Stimulated activated effector memory CD8-positive, alpha-beta T cell treated with anti-CD3 and anti-CD28 coated beads, Interleukin-12 subunit alpha, Interleukin-12 subunit beta, amount 100 ng/mL, for 72 hours (primary cell): Measurements from ENCODE around the gene GAK.

Experiments
- ATAC-seq: fragments of 150-1000 bp; cut with Tn5 transposase; 2 replicates; pipeline ENCODE4 v1.10.0; 2021
- DNase-seq, 2 donors: peaks; one replicate each; pipeline ENCODE4 v3.0.0; 2021 to 2022; ENCODE audit warnings: low spot score in 2 of 2
- H3K27ac Mint-ChIP-seq: one replicate; pipeline ENCODE4 v1.8.0; 2022; ENCODE audit warnings: mild to moderate bottlenecking, mixed read lengths
- H3K36me3 Mint-ChIP-seq: one replicate; pipeline ENCODE4 v1.8.0; 2022; ENCODE audit warnings: mild to moderate bottlenecking, mixed read lengths
- H3K4me1 Mint-ChIP-seq: one replicate; pipeline ENCODE4 v1.8.0; 2022; ENCODE audit warnings: mixed read lengths
- H3K4me3 Mint-ChIP-seq: one replicate; pipeline ENCODE4 v1.8.0; 2022; ENCODE audit warnings: mild to moderate bottlenecking, mixed read lengths
- H3K9me3 Mint-ChIP-seq: one replicate; pipeline ENCODE4 v1.8.0; 2022; ENCODE audit warnings: mixed read lengths

The GAK gene

DNA sequence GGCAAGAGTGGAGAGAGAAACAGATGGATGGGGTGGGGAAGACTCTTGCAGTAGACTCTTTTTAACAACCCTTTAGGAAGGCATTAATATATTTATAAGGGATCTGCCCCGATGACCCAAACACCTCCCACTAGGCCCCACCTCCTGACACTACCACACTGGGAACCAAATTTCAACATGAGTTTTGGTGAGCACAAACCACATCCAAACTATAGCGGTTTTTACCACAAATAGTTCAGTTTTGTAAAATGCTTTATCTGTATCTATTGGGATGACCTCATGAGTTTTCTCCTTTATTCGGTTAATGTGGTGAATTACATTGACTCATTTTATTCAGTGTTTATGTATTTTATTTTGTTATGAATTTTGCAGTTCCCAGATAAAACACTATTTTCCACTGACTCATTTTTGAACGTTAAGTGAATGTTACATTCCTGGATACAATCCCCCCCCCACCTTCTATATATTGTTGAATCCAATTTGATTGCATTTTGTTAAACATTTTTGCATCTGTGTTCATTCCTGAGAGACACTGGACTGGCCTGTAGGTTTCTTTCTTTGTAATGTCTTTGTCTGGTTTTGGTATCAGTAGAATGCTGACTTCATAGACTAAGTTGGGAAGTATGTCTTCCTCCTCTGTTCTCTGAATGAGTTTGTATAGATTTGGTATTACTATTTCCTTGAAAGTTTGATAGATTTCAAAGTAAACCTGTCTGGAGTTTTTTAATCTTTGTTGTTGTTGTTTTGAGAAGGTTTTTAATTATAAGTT, 92.3 kb downstream of the GAK start:
- H3K4me3 Mint-ChIP-seq = no peak overlapping the region
- ATAC-seq = peak; percentile 91

DNA sequence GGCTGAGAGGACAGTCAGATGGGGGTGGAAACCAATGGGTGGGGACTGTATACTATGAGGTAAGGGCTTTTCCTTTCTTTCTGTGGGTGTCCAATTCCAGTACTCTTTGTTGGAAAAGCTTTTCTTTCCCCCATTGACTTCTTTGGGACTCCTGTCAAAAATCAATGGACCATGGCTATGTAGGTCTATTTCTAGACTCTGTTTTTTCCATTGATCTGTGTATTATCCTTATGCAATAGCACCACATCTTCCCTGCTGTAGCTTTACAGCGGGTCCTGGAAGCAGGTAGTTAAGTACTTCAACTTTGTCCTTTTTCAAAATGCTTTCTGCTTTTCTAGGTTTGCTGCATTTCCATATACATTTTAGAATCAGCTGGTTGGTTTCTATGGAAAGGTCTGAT, 94.3 kb downstream of the GAK start:
- Mint-ChIP-seq H3K4me1 (peaks cover 20% of the 10 kb centered on the region), H3K9me3 (peaks cover 9% of the 10 kb centered on the region), H3K4me3 (no peak overlapping the region), H3K27ac (no peak overlapping the region), H3K36me3 (peaks cover 10% of the 10 kb centered on the region)
- DNase-seq (no peak), ATAC-seq (no peak)

More for the DNA sequence above, 92.3 kb downstream of the GAK start:
- DNase-seq = no peak
- H3K36me3 Mint-ChIP-seq = peaks cover 12% of the 10 kb centered on the region
- peak overlapping the region; percentile 53 for H3K27ac Mint-ChIP-seq
- H3K9me3 Mint-ChIP-seq = peaks cover 9% of the 10 kb centered on the region
- peaks cover 11% of the 10 kb centered on the region for H3K4me1 Mint-ChIP-seq

DNA sequence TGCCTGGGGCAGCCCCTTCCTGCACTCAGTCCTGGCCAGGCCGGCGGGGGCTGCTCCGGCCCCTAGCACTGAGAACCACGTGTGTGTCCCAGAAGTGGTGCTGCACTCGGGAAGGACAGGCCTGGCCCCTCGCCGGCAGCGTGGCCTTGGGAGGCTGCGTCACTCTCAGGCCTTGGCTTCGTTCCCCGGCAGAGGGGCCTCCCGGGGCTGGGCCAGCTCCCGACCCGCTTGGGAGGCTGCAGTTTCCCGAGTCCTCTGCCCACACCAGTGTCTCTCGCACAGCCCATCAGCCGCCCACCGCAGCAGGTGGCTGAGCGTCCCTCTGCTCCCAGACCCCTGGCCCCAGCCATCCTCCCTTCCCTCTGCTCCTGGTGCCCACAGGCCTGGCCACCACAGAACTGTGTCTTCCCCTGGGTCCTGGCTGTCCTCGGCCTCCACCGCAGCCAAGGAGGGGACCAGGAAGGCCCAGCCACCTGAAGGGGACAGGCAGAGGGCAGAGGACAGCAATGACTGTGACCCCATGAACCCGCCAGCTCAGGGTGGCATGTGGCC, 95.3 kb downstream of the GAK start:
- Mint-ChIP-seq H3K9me3 (peaks cover 6% of the 10 kb centered on the region), H3K27ac (no peak overlapping the region), H3K36me3 (peaks cover 3% of the 10 kb centered on the region), H3K4me3 (no peak overlapping the region), H3K4me1 (peaks cover 22% of the 10 kb centered on the region)
- ATAC-seq (no peak), DNase-seq (no peak)

DNA sequence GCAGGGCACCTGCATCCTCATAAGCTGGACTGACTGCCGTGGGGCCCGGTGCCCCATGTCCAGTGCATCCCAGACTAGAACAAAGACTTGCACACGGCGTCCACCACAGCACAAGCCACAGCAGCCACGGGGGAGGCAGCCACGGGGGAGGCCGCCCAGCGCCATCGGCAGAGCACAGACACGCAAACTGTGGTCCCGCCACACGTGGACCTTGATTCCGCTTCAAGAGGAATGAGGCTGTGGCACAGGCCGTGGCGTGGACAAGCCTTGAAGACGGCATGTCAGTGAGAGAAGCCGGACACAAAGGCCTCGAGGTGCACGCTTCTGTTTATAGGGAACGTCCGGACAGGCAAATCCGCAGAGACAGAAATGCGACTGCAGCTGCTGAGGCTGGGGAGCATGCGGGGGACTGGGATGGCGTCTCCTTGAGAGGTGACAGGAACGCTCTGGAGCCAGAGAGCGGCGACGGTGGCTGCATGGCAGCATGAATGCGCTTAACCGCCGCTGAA, 96.1 kb downstream of the GAK start:
- Mint-ChIP-seq H3K27ac (no peak overlapping the region), H3K36me3 (no peaks in the 10 kb centered on the region)
- ATAC-seq = no peak

DNA sequence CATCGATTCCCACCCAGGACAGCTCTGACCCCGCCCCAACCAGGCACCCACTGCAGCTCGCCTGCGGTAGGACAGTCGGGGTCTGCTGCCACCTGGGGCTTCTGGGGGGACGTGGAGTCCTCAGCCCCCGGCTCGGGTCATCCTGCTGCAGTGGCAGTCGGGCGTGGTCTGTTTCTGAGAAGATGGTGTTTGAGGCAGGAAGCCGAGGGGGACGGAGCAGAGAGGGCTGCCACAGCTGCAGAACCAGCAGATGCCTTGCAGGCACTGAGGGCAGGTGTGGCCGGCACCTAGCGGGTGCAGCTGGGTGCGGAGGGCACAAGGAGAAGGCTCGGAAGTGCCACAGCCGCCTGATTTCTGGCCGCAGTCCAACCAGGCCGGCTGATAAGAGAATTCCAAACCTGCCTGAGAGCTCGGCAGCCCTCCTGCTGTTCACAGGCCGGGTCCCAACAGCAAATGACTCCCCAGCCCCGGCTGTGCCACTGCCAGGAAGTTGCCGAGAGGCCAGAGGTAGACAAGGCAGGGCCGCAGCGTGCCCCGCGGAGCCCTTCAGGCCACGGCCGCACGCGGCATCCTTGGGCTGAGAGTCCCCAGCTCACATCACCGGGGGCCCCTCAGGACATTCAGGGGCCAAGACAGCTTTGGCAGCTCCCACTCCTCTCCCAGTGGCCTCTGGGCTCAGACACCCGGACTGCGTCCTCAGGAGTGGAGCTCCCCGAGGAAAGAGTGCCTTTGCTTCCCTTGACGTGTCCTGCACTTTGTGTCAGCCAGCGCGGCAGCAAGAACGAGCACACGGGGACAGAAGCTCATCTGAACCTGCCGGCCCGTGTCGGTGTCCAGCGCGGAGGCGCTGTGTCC, 96.7 kb downstream of the GAK start:
- Mint-ChIP-seq H3K36me3 (no peaks in the 10 kb centered on the region), H3K27ac (no peak overlapping the region), H3K4me3 (no peak overlapping the region), H3K9me3 (peaks cover 6% of the 10 kb centered on the region), H3K4me1 (peaks cover 22% of the 10 kb centered on the region)
- ATAC-seq (no peak), DNase-seq (no peak)

More for the DNA sequence above, 96.1 kb downstream of the GAK start:
- peaks cover 22% of the 10 kb centered on the region for H3K4me1 Mint-ChIP-seq
- no peak overlapping the region for H3K4me3 Mint-ChIP-seq
- H3K9me3 Mint-ChIP-seq = peaks cover 6% of the 10 kb centered on the region
- DNase-seq = no peak

- Mint-ChIP-seq H3K4me3 (no peak overlapping the region), H3K9me3 (peaks cover 6% of the 10 kb centered on the region), H3K27ac (no peak overlapping the region), H3K4me1 (peaks cover 15% of the 10 kb centered on the region), H3K36me3 (no peaks in the 10 kb centered on the region)
- ATAC-seq = no peak
- DNase-seq = no peak
Measured at GRCh38 chr4:834368-835147, 97.6 kb downstream of the GAK start.

- DNase-seq = no peak
- H3K27ac Mint-ChIP-seq = peak overlapping the region; percentile 35
- peaks cover 6% of the 10 kb centered on the region for H3K9me3 Mint-ChIP-seq
- H3K4me3 Mint-ChIP-seq = peak overlapping the region; percentile 18
- ATAC-seq = peak; percentile 31
- H3K4me1 Mint-ChIP-seq = peaks cover 11% of the 10 kb centered on the region
- no peaks in the 10 kb centered on the region for H3K36me3 Mint-ChIP-seq
Measured at GRCh38 chr4:833731-834367, 98.3 kb downstream of the GAK start.

DNA sequence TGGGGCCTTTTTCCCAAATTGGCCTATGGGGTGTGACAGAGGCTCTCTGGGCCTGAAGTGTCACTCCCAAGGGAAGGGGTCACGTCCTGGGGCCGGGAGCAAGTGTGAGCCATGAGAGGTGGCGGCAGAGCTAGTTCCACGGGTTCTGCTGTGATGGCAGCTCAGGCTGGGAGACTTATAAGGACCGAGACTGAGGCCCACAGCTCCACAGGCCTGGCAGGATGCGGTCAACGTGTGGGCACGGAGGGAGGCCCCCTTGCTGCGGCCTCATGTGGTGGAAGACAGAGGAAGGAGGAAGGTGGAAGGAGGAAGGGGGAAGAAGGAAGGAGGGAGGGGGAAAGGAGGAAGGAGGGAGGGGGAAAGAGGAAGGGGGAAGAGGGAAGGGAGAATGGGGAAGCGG, 99.0 kb downstream of the GAK start:
- H3K9me3 Mint-ChIP-seq = peaks cover 6% of the 10 kb centered on the region
- DNase-seq (no peak), ATAC-seq (peak; percentile 78)
- no peaks in the 10 kb centered on the region for H3K36me3 Mint-ChIP-seq
- peak overlapping the region; percentile 35 for H3K27ac Mint-ChIP-seq
- peaks cover 11% of the 10 kb centered on the region for H3K4me1 Mint-ChIP-seq
- peak overlapping the region; percentile 18 for H3K4me3 Mint-ChIP-seq

DNA sequence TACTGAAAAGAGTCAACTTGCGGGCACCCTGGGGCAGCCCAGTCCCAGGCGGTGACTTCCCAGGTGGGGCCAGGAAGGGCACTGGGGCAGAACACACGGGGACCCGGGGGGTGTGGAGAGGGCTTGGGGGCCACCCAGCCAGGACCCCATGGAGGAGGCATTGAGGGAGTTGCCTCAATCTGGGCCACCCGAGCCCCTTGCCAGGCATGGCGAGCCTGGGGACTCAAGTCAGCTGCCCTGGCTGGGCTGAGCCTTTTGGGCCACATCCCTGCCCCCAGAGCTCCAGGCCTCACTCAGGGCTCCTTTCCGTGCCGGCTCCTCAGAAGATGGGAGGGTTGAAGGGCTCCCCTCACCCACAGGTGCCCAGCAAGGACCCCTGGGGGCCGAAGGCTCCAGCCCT, 99.6 kb downstream of the GAK start:
- no peak overlapping the region for H3K27ac Mint-ChIP-seq
- DNase-seq (no peak), ATAC-seq (no peak)
- H3K9me3 Mint-ChIP-seq = peaks cover 2% of the 10 kb centered on the region
- H3K36me3 Mint-ChIP-seq = peaks cover 1% of the 10 kb centered on the region
- H3K4me1 Mint-ChIP-seq = peaks cover 11% of the 10 kb centered on the region
- H3K4me3 Mint-ChIP-seq = no peak overlapping the region

DNA sequence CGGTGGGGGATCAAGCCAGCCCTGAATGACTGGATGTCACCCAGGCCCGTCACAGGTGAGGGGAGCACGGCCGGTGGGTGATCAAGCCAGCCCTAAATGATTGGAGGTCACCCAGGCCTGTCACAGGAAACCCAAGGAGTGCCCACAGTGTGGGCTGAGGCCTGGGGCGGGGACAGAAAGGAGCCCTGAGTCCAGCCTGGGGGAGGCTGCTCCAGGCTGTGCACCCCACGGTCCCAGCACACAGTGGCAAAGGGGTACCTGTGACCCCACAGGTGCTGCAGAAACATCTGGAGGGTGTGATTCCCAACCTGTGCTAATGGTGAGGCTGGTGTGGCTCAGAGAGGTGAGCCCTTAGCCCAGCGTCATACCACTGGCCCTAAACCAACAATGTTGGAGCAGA, 100.0 kb downstream of the GAK start:
- H3K36me3 Mint-ChIP-seq = peaks cover 5% of the 10 kb centered on the region
- DNase-seq = no peak
- H3K27ac Mint-ChIP-seq = no peak overlapping the region
- ATAC-seq = no peak
- H3K4me1 Mint-ChIP-seq = peaks cover 11% of the 10 kb centered on the region
- H3K9me3 Mint-ChIP-seq = no peaks in the 10 kb centered on the region
- no peak overlapping the region for H3K4me3 Mint-ChIP-seq

GRCh38 chr4:831483-831805, 100.7 kb downstream of the GAK start:
- Mint-ChIP-seq H3K27ac (no peak overlapping the region), H3K36me3 (peaks cover 12% of the 10 kb centered on the region), H3K4me1 (peaks cover 11% of the 10 kb centered on the region), H3K4me3 (no peak overlapping the region), H3K9me3 (no peaks in the 10 kb centered on the region)
- DNase-seq (no peak), ATAC-seq (no peak)

GRCh38 chr4:830601-831482, 101.3 kb downstream of the GAK start:
- Mint-ChIP-seq H3K4me3 (no peak overlapping the region), H3K9me3 (no peaks in the 10 kb centered on the region)

DNA sequence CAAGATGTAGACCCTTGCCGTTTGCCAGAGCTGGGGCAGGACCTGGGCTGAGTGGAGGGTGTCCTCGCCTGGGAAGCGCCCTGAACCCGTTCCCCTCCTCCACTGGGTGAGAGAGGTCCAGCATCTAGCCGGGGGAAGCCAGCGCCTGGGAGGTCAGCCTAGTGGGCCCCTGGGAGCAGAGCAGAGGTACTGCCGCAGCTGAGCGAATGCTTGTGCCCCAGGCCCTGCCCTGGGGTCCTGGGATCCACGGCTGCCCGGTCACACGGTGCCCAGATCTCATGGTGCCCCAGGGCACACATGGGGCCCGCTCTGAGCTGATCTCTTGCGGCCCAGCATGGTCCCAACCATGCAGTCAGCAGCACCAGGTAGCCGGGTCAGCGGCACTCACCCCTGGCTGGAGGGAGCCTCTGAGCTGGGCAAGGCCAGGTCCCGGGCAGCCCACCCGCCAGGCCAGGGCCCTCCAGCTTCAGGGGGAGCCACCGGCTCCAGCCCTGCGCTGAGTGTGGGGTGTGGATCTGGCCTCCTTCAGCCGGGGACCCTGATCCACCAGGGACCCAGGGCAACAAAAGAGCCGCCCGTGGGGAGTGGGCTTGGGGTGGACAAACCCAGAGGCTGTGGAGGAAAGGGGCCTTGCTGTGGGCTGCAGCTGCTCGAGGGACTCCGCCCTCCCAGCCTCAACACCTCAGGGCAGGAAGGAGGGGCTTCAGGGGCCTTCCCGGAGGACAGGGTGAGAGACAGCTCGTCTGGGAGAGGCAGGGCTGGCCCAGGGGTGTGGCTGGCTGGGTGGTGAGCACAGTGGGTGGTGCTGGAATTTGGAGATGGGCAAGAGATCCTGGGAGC, 102.1 kb downstream of the GAK start:
- Mint-ChIP-seq H3K36me3 (peaks cover 13% of the 10 kb centered on the region), H3K27ac (no peak overlapping the region), H3K9me3 (no peaks in the 10 kb centered on the region), H3K4me3 (no peak overlapping the region), H3K4me1 (peaks cover 12% of the 10 kb centered on the region)
- ATAC-seq (no peak), DNase-seq (no peak)

More at GRCh38 chr4:830601-831482, 101.3 kb downstream of the GAK start:
- Mint-ChIP-seq H3K36me3 (peaks cover 13% of the 10 kb centered on the region), H3K4me1 (peaks cover 11% of the 10 kb centered on the region), H3K27ac (no peak overlapping the region)
- ATAC-seq = no peak
- no peak for DNase-seq
